ENCODE results near the gene PATE1. TPM values are rescaled to one million over a fixed set of nuclear protein-coding genes. Genes with fewer than 3 reads are reported as not detected.

The PATE1 gene
- total RNA-seq, 6 experiments from 2014 or later: not detected

DNA sequence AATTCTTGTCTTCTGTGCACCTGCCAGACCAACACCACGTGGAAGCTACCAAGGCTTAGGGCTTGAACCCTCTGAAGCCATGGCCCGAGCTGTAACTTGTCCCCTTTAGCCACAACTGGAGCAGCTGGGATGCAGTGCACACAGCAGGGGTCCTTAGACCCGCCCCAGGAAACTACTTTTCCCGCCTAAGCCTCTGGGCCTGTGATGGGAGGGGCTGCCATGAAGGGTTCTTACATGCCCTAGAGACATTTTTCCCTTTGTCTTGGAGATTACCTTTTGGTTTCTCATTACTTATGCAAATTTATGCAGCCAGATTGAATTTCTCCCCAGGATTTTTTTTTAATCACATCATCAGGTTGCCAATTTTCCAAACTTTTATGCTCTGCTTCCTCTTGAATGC is 51.6 kb downstream of the PATE1 start:
- intact Hi-C loops (cut with DNase I): no loop called here

More for the DNA sequence above, 51.6 kb downstream of the PATE1 start:
- DNase-seq: no peak
- 28% methylated on average over 4 of the region's 4 CpGs for WGBS (ENCODE audit: insufficient coverage, low coverage, low lambda C conversion rate, missing lambda C conversion rate)
- H3K27ac ChIP-seq: no peak overlapping the region
- no peaks in the 10 kb centered on the region for H3K36me3 ChIP-seq
- ATAC-seq: no peak
- H3K27me3 ChIP-seq: no peaks in the 10 kb centered on the region
- no peak overlapping the region for H3K4me3 ChIP-seq
- TF ChIP-seq, protein P1, sequence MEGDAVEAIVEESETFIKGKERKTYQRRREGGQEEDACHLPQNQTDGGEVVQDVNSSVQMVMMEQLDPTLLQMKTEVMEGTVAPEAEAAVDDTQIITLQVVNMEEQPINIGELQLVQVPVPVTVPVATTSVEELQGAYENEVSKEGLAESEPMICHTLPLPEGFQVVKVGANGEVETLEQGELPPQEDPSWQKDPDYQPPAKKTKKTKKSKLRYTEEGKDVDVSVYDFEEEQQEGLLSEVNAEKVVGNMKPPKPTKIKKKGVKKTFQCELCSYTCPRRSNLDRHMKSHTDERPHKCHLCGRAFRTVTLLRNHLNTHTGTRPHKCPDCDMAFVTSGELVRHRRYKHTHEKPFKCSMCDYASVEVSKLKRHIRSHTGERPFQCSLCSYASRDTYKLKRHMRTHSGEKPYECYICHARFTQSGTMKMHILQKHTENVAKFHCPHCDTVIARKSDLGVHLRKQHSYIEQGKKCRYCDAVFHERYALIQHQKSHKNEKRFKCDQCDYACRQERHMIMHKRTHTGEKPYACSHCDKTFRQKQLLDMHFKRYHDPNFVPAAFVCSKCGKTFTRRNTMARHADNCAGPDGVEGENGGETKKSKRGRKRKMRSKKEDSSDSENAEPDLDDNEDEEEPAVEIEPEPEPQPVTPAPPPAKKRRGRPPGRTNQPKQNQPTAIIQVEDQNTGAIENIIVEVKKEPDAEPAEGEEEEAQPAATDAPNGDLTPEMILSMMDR (IDR thresholded peaks at IDR 0.05): no peak
- no peak for TF ChIP-seq POLR2A (IDR thresholded peaks at IDR 0.05)
- no peaks in the 10 kb centered on the region for H3K4me1 ChIP-seq
- H3K9me3 ChIP-seq: no peaks in the 10 kb centered on the region

Other genes starting within 250 kb of the PATE1 start
- 100 to 1,000 TPM in 5 of 6 experiments, 10 to 100 TPM in 1; 74.4 to 232 (median 113) TPM for gene EI24, start 176.8 kb upstream of the PATE1 start, total RNA-seq
- gene STT3A, start 153.4 kb upstream of the PATE1 start, total RNA-seq: 100 to 1,000 TPM in 1 of 6 experiments, 10 to 100 TPM in 5; 73.3 to 108 (median 86.8) TPM
- gene CHEK1, start 121.1 kb upstream of the PATE1 start, total RNA-seq: 1 to 10 TPM in 4 of 6 experiments, under 1 TPM in 2; 0.59 to 6.9 (median 1.7) TPM
- not detected for gene ACRV1, start 65.4 kb upstream of the PATE1 start, total RNA-seq
- gene PATE2, start 32.5 kb downstream of the PATE1 start, total RNA-seq: not detected
- gene PATE3, start 41.8 kb downstream of the PATE1 start, total RNA-seq: not detected
- gene PATE4, start 87.0 kb downstream of the PATE1 start, total RNA-seq: not detected
- 1 to 10 TPM; 1.7 to 3.5 (median 3.2) TPM for gene HYLS1, start 141.4 kb downstream of the PATE1 start, total RNA-seq
- gene PUS3, start 156.9 kb downstream of the PATE1 start, total RNA-seq: 10 to 100 TPM; 11.8 to 24.7 (median 17.4) TPM
- gene DDX25, start 158.2 kb downstream of the PATE1 start, total RNA-seq: under 1 TPM in 4 of 6 experiments, not detected in 2; 0.17 to 0.28 (median 0.21) TPM
- gene VSIG10L2, start 199.8 kb downstream of the PATE1 start, total RNA-seq: under 1 TPM in 1 of 6 experiments, not detected in 5; 0.06 TPM

Data from right lobe of liver (tissue), 6 donors.